H1 (cell line): ENCODE data around the gene NKIRAS2. TPM values are rescaled to one million over a fixed set of nuclear protein-coding genes. Genes with fewer than 3 reads are reported as not detected.

ENCODE experiments used
- CTCF ChIA-PET: fragments of 300-600 bp; sonication (Branson Sonifier 250); formaldehyde crosslinking; loops from one replicate; lab custom pipeline; 2021; ENCODE audit not compliant: partially characterized antibody; lab: Charles Lee
- POLR2A ChIA-PET: fragments of 300-600 bp; sonication (Branson Sonifier 250); formaldehyde crosslinking; loops from one replicate; lab custom pipeline; 2021; ENCODE audit warnings: inconsistent platforms; ENCODE audit not compliant: partially characterized antibody; lab: Charles Lee
- DNase-seq, 2 experiments: peaks; one replicate each; pipeline versions ENCODE4 v3.0.0 to v3.0.0-alpha.2; 2010 to 2022; ENCODE audit warnings: low spot score in 2 of 2, low read depth in 1 of 2, mixed read lengths in 1 of 2
- FAIRE-seq: peaks from 2 replicates; lab custom pipeline; 2011; peaks lifted over from hg19 to GRCh38; lab: Jason Lieb, UNC
- H2AFZ ChIP-seq: 2 replicates; pipeline ENCODE4 v1.8.1; 2012; ENCODE audit warnings: low read length, inconsistent platforms
- H2AK5ac ChIP-seq: 2 replicates; pipeline ENCODE4 v1.6.1; 2013; ENCODE audit warnings: low read depth, low read length
- H2BK120ac ChIP-seq: replicated peaks from 2 replicates; pipeline ENCODE3; 2013; ENCODE audit warnings: low read depth, low read length, inconsistent platforms
- H2BK12ac ChIP-seq: 2 replicates; pipeline ENCODE4 v1.6.1; 2013; ENCODE audit warnings: low read depth, low read length
- H2BK15ac ChIP-seq: 2 replicates; pipeline ENCODE4 v1.6.1; 2013; ENCODE audit warnings: low read length
- H2BK20ac ChIP-seq: 2 replicates; pipeline ENCODE4 v1.6.1; 2013; ENCODE audit warnings: low read length
- H2BK5ac ChIP-seq: 2 replicates; pipeline ENCODE4 v1.6.1; 2013; ENCODE audit warnings: low read depth, low read length
- H3K14ac ChIP-seq: 2 replicates; pipeline ENCODE4 v1.6.1; 2013; ENCODE audit warnings: inconsistent platforms; ENCODE audit not compliant: insufficient read length
- H3K18ac ChIP-seq: 2 replicates; pipeline ENCODE4 v1.6.1; 2013; ENCODE audit warnings: low read length; ENCODE audit errors: extremely low read depth
- H3K23ac ChIP-seq: 2 replicates; pipeline ENCODE4 v1.6.1; 2013; ENCODE audit warnings: inconsistent platforms; ENCODE audit not compliant: insufficient read length
- H3K23me2 ChIP-seq: 2 replicates; pipeline ENCODE4 v1.6.1; 2013; ENCODE audit warnings: low read depth, low read length
- H3K27ac ChIP-seq: 2 replicates; pipeline ENCODE4 v1.6.1; 2011; ENCODE audit warnings: low read depth, low read length, inconsistent platforms
- H3K27me3 ChIP-seq, 4 experiments: replicated peaks in 1 of 4; 1 replicate in 1 of 4; 2 replicates in 3 of 4; pipeline versions ENCODE4 v1.6.1 to v1.8.1; 2011 to 2013; ENCODE audit warnings: low read length in 3 of 4, mild to moderate bottlenecking in 3 of 4, inconsistent platforms in 2 of 4, mixed read lengths in 2 of 4, moderate library complexity in 1 of 4; ENCODE audit not compliant: control insufficient read depth in 3 of 4, insufficient read depth in 3 of 4; ENCODE audit errors: extremely low read depth in 1 of 4
- H3K36me3 ChIP-seq, 4 experiments: 2 replicates each; pipeline versions ENCODE4 v1.6.1 to v1.8.1; 2011 to 2013; ENCODE audit warnings: mild to moderate bottlenecking in 4 of 4, low read length in 3 of 4, moderate library complexity in 2 of 4, control low read depth in 1 of 4, inconsistent platforms in 1 of 4; ENCODE audit not compliant: insufficient read depth in 4 of 4, control insufficient read depth in 2 of 4
- H3K4ac ChIP-seq: replicated peaks from 2 replicates; pipeline ENCODE3; 2013; ENCODE audit warnings: low read length, low read depth, mixed read lengths, inconsistent platforms; ENCODE audit not compliant: insufficient read length
- H3K4me1 ChIP-seq, 4 experiments: replicated peaks in 1 of 4; 1 replicate in 1 of 4; 2 replicates in 3 of 4; pipeline versions ENCODE4 v1.6.1 to v1.8.1; 2011 to 2013; ENCODE audit warnings: low read length in 3 of 4, inconsistent platforms in 2 of 4, mixed read lengths in 1 of 4; ENCODE audit not compliant: insufficient read depth in 4 of 4, control insufficient read depth in 3 of 4
- H3K4me2 ChIP-seq, 2 experiments: 2 replicates each; pipeline versions ENCODE4 v1.6.1 to v1.8.1; 2011 to 2013; ENCODE audit warnings: low read depth in 2 of 2, low read length in 2 of 2, control low read depth in 1 of 2, inconsistent platforms in 1 of 2, mild to moderate bottlenecking in 1 of 2; ENCODE audit not compliant: insufficient read depth in 1 of 2
- H3K4me3 ChIP-seq, 4 experiments: fragments of 200-600, 300-600 bp in 1 of 4; sonication (generic), shearing (Covaris generic), sonication (Bioruptor Twin) in 1 of 4; 2 replicates each; pipeline versions ENCODE4 v1.5.1 to v1.8.1; 2011 to 2016; ENCODE audit warnings: low read length in 4 of 4, low read depth in 3 of 4, control low read depth in 2 of 4, inconsistent platforms in 2 of 4, mild to moderate bottlenecking in 2 of 4, mixed read lengths in 1 of 4, moderate library complexity in 1 of 4; ENCODE audit not compliant: insufficient read depth in 2 of 4; ENCODE audit errors: extremely low read depth in 1 of 4
- H3K56ac ChIP-seq: replicated peaks from 2 replicates; pipeline ENCODE3; 2013; ENCODE audit warnings: low read depth, mild to moderate bottlenecking, mixed read lengths, low read length, inconsistent platforms; ENCODE audit not compliant: insufficient read length
- H3K79me1 ChIP-seq: 2 replicates; pipeline ENCODE4 v1.6.1; 2013; ENCODE audit warnings: low read depth, low read length, control low read depth
- H3K79me2 ChIP-seq, 2 experiments: 2 replicates each; pipeline versions ENCODE4 v1.6.1 to v1.8.1; 2012 to 2013; ENCODE audit warnings: low read length in 2 of 2, mild to moderate bottlenecking in 2 of 2, inconsistent platforms in 1 of 2; ENCODE audit not compliant: insufficient read depth in 2 of 2, control insufficient read depth in 1 of 2
- H3K9ac ChIP-seq, 4 experiments: replicated peaks in 1 of 4; 1 replicate in 1 of 4; 2 replicates in 3 of 4; pipeline versions ENCODE4 v1.6.1 to v1.8.1; 2011 to 2013; ENCODE audit warnings: low read depth in 3 of 4, low read length in 3 of 4, control low read depth in 2 of 4, mild to moderate bottlenecking in 2 of 4, moderate library complexity in 2 of 4, inconsistent platforms in 1 of 4; ENCODE audit errors: extremely low read depth in 1 of 4
- H3K9me3 ChIP-seq, 2 experiments: 2 replicates each; pipeline versions ENCODE4 v1.6.1 to v1.8.1; 2012 to 2013; ENCODE audit warnings: mild to moderate bottlenecking in 2 of 2, moderate library complexity in 2 of 2, control low read depth in 1 of 2, inconsistent platforms in 1 of 2, low read depth in 1 of 2, low read length in 1 of 2, mixed read lengths in 1 of 2; ENCODE audit not compliant: insufficient read depth in 2 of 2
- H4K20me1 ChIP-seq, 2 experiments: replicated peaks in 1 of 2; 2 replicates each; pipeline versions ENCODE3 to v1.8.1; 2011 to 2013; ENCODE audit warnings: inconsistent platforms in 2 of 2, low read length in 2 of 2, mild to moderate bottlenecking in 1 of 2; ENCODE audit not compliant: insufficient read depth in 2 of 2, control insufficient read depth in 1 of 2
- H4K5ac ChIP-seq: 2 replicates; pipeline ENCODE4 v1.6.1; 2013; ENCODE audit warnings: low read length, low read depth, mixed read lengths, inconsistent platforms; ENCODE audit not compliant: insufficient read length
- H4K8ac ChIP-seq: 2 replicates; pipeline ENCODE4 v1.8.0; 2013; ENCODE audit warnings: mild to moderate bottlenecking, moderate library complexity, low read length, inconsistent platforms; ENCODE audit not compliant: insufficient read depth; ENCODE audit errors: extremely low read depth
- H4K91ac ChIP-seq: replicated peaks from 2 replicates; pipeline ENCODE3; 2013; ENCODE audit warnings: low read length, mixed read lengths, inconsistent platforms; ENCODE audit not compliant: insufficient read length
- ATF2 ChIP-seq: IDR thresholded peaks from 2 replicates; pipeline ENCODE4 v1.6.1; 2012; ENCODE audit warnings: low read length, inconsistent platforms
- BCL11A ChIP-seq, 2 experiments: IDR thresholded peaks; one replicate each; pipeline ENCODE4 v1.6.1; 2011; ENCODE audit warnings: low read depth in 2 of 2, low read length in 2 of 2, mild to moderate bottlenecking in 2 of 2
- CBX8 ChIP-seq: fragments of 300-800, 300-1000 bp; sonication (generic); IDR thresholded peaks from 2 replicates; pipeline ENCODE4 v1.7.1; 2016; ENCODE audit warnings: low read depth, low read length, borderline replicate concordance
- E2F6 ChIP-seq: IDR thresholded peaks from 2 replicates; pipeline ENCODE4 v1.6.1; 2012; ENCODE audit warnings: inconsistent platforms
- EP300 ChIP-seq, 2 experiments: IDR thresholded peaks; 1 replicate in 1 of 2; 2 replicates in 1 of 2; pipeline ENCODE4 v1.6.1; 2011 to 2012; ENCODE audit warnings: low read depth in 2 of 2, low read length in 2 of 2, mild to moderate bottlenecking in 2 of 2, borderline replicate concordance in 1 of 2, inconsistent platforms in 1 of 2, moderate library complexity in 1 of 2
- POLR2A ChIP-seq, 2 experiments: IDR thresholded peaks; 1 replicate in 1 of 2; 2 replicates in 1 of 2; pipeline ENCODE4 v1.6.1; 2011; ENCODE audit warnings: low read depth in 2 of 2, low read length in 2 of 2, mild to moderate bottlenecking in 2 of 2; ENCODE audit errors: control extremely low read depth in 1 of 2
- RFX5 ChIP-seq: IDR thresholded peaks from 2 replicates; pipeline ENCODE4 v1.6.1; 2011; ENCODE audit warnings: low read depth, low read length, improper control_type of control experiment, borderline replicate concordance
- SIN3A ChIP-seq, 2 experiments: IDR thresholded peaks in 1 of 2; conservative IDR thresholded peaks in 1 of 2; 2 replicates each; pipeline ENCODE4 v1.6.1; 2011 to 2012; ENCODE audit warnings: low read length in 2 of 2, improper control_type of control experiment in 1 of 2, low read depth in 1 of 2, mild to moderate bottlenecking in 1 of 2
- SIX5 ChIP-seq: IDR thresholded peaks from 2 replicates; pipeline ENCODE4 v1.6.1; 2011; ENCODE audit warnings: mild to moderate bottlenecking, low read depth, low read length
- SP1 ChIP-seq: IDR thresholded peaks from 2 replicates; pipeline ENCODE4 v1.6.1; 2011; ENCODE audit warnings: low read depth, low read length
- SRF ChIP-seq: IDR thresholded peaks from 2 replicates; pipeline ENCODE4 v1.6.1; 2011; ENCODE audit warnings: mild to moderate bottlenecking, low read depth, low read length, moderate library complexity
- TAF1 ChIP-seq: IDR thresholded peaks from 2 replicates; pipeline ENCODE4 v1.6.1; 2011; ENCODE audit warnings: mild to moderate bottlenecking, low read depth, low read length
- WGBS, 2 experiments: shearing (Covaris generic) in 1 of 2; methylation state at CpG; one replicate each; pipeline versions ENCODE4 v1.1.6 to v1.1.7; 2013 to 2015; ENCODE audit warnings: low lambda C conversion rate in 2 of 2, mixed read lengths in 2 of 2, inconsistent platforms in 1 of 2, low coverage in 1 of 2, missing lambda C conversion rate in 1 of 2; ENCODE audit not compliant: insufficient replicate concordance in 2 of 2, insufficient coverage in 1 of 2, insufficient read length in 1 of 2; ENCODE audit errors: extremely low coverage in 1 of 2, missing lambda C conversion rate in 1 of 2; 5-methylcytosine and 5-hydroxymethylcytosine counted together
- polyA plus RNA-seq, 7 experiments: library from polyadenylated mRNA; depleted of rRNA in 3 of 7; stranded (reverse) in 5 of 7; unstranded in 2 of 7; fragments of >200 nt in 5 of 7; fragments of 200-250 nt in 2 of 7; gene quantifications; 1 replicate in 5 of 7; 2 replicates in 1 of 7; 4 replicates in 1 of 7; pipeline versions ENCODE4 v1.2.1 to v1.2.3, GENCODE V29; 2011 to 2013; ENCODE audit warnings: missing spikeins in 2 of 7, mixed read lengths in 2 of 7
- total RNA-seq: library from RNA; stranded (reverse); fragmentation: NEBNext Ultra II Directional; extraction: Animal tissue kit (Norgen Biotek cat#: 25700); gene quantifications from 2 replicates; pipeline ENCODE4 v1.2.1, GENCODE V29; 2021

NKIRAS2 gene
- total and polyA plus RNA-seq, 2 of the 8 experiments (the other 6 are each of a cell fraction or from before 2014, with no cell fraction given): 34.5 to 51.1 TPM

- H2BK15ac ChIP-seq: no peak overlapping the region
- no peak overlapping the region for H2BK12ac ChIP-seq
- no peak overlapping the region for H3K18ac ChIP-seq
- H3K36me3 ChIP-seq: no peaks in the 10 kb centered on the region
- H3K9me3 ChIP-seq: no peaks in the 10 kb centered on the region
- no peak overlapping the region for H3K9ac ChIP-seq
- FAIRE-seq (no peak), DNase-seq (no peak)
- H3K23ac ChIP-seq: no peak overlapping the region
- ChIA-PET POLR2A (interaction anchor here (0.6 to 3.4 kb wide), 7 partner anchors 12 to 239 kb away, joined by 3 to 21 read pairs (median 4); partner anchors contain the start of gene ZNF385C), CTCF (interaction anchor here (0.6 to 38.8 kb wide), 14 partner anchors 8 to 345 kb away, joined by 3 to 1084 read pairs (median 6); partner anchors contain the start of genes DHX58, DNAJC7, HSPB9 and KAT2A)
- no peak overlapping the region for H3K27ac ChIP-seq
- H3K4ac ChIP-seq: no peak overlapping the region
- 92% methylated on average over 10 of the region's 10 CpGs; no CpG with 5 or more reads in 1 of the 2 experiments for WGBS, 2 experiments
- H4K5ac ChIP-seq: no peak overlapping the region
- H3K4me1 ChIP-seq: peaks cover 0 to 6% (median 2%) of the 10 kb centered on the region in 4 experiments; a peak in 2 of 7 replicates
- no peaks in the 10 kb centered on the region for H3K79me1 ChIP-seq
- H2AFZ ChIP-seq: no peak overlapping the region
- H3K27me3 ChIP-seq: no peaks in the 10 kb centered on the region
- no peak overlapping the region for H2BK120ac ChIP-seq
- no peaks in the 10 kb centered on the region for H3K79me2 ChIP-seq
- no peak overlapping the region for H3K4me3 ChIP-seq
- no peak overlapping the region for H2BK5ac ChIP-seq
- no peak overlapping the region for H3K4me2 ChIP-seq
- no peak overlapping the region for H2BK20ac ChIP-seq
- H4K91ac ChIP-seq: no peak overlapping the region
- H2AK5ac ChIP-seq: no peak overlapping the region
- no peak overlapping the region for H3K56ac ChIP-seq
- H3K23me2 ChIP-seq: no peaks in the 10 kb centered on the region
- no peak overlapping the region for H4K8ac ChIP-seq
- H3K14ac ChIP-seq: no peak overlapping the region
- H4K20me1 ChIP-seq: no peaks in the 10 kb centered on the region
- TF ChIP-seq CBX8 (no peak), SIN3A (conservative IDR thresholded peaks at IDR 0.05 in 1 of 2, IDR thresholded peaks at IDR 0.05 in 1 of 2; ENCODE audit: low read depth in 1 of 2, low read length in 2 of 2) (no peak), SP1 (no peak), EP300 (IDR thresholded peaks at IDR 0.05; ENCODE audit: borderline replicate concordance in 1 of 2, low read depth in 2 of 2, low read length in 2 of 2) (no peak), POLR2A (IDR thresholded peaks at IDR 0.05; ENCODE audit: control extremely low read depth in 1 of 2, low read depth in 2 of 2, low read length in 2 of 2) (no peak), RFX5 (no peak), SRF (no peak), E2F6 (no peak), SIX5 (no peak), TAF1 (no peak), ATF2 (no peak), BCL11A (IDR thresholded peaks at IDR 0.05; ENCODE audit: low read depth in 2 of 2, low read length in 2 of 2) (no peak)
Observed at GRCh38 chr17:42040818-42041217, 20.9 kb downstream of the NKIRAS2 start.
